Esophagus squamous epithelium (tissue), 4 donors: ENCODE results near the gene CADM1.

ENCODE experiments used
- CTCF ChIP-seq, 6 experiments: fragments of 450-650 bp in 4 of 6; fragments of 200-600 bp in 2 of 6; sonication (generic) in 2 of 6; IDR thresholded peaks; one replicate each; pipeline ENCODE4 v1.5.1; 2016 to 2019; ENCODE audit warnings: antibody characterized with exemption in 6 of 6, mild to moderate bottlenecking in 4 of 6, moderate library complexity in 4 of 6
- POLR2A ChIP-seq, 4 donors: fragments of 450-650 bp; IDR thresholded peaks; one replicate each; pipeline ENCODE4 v1.6.1; 2017; ENCODE audit warnings: antibody characterized with exemption in 4 of 4, mild to moderate bottlenecking in 4 of 4, moderate library complexity in 3 of 4

- TF ChIP-seq CTCF (IDR thresholded peaks at IDR 0.05) (no peak), POLR2A (IDR thresholded peaks at IDR 0.05) (no peak)
These were observed 140.8 kb downstream of the CADM1 start for GRCh38 chr11:115363426-115363825.
